ENCODE measurements around the gene CSRP1.
"Not testable (repeated sequence)": the region's sequence is repeated elsewhere in the genome, so short reads cannot be mapped to it uniquely, and the experiment has no call there.

Gene CSRP1

GRCh38 chr1:201506557-201507359, at the start of gene CSRP1:
Gene CSRP1, minus strand, starts transcription at chr1:201507123. Its CDS starts 10,820 bp downstream, at chr1:201496303.
- DNase-seq (ENCODE audit: low read depth): peak; percentile 71

GRCh38 chr1:201555593-201555945, 48.6 kb upstream of the CSRP1 start:
- no peak for DNase-seq (ENCODE audit: low read depth)

- no peak for DNase-seq (ENCODE audit: low read depth)
These were observed 48.1 kb upstream of the CSRP1 start for GRCh38 chr1:201554789-201555592.

GRCh38 chr1:201554190-201554600, 47.3 kb upstream of the CSRP1 start:
- DNase-seq (ENCODE audit: low read depth): no peak

- DNase-seq (ENCODE audit: low read depth): no peak
These were observed 46.7 kb upstream of the CSRP1 start for GRCh38 chr1:201553496-201554189.

GRCh38 chr1:201552941-201553351, 46.0 kb upstream of the CSRP1 start:
- no peak for DNase-seq (ENCODE audit: low read depth)

GRCh38 chr1:201551877-201552731, 45.2 kb upstream of the CSRP1 start:
- no peak for DNase-seq (ENCODE audit: low read depth)

GRCh38 chr1:201551096-201551495, 44.2 kb upstream of the CSRP1 start:
- DNase-seq (ENCODE audit: low read depth): no peak

- DNase-seq (ENCODE audit: low read depth): not testable (repeated sequence)
These were observed 42.6 kb upstream of the CSRP1 start for GRCh38 chr1:201549522-201549921.

GRCh38 chr1:201545851-201546492, 39.0 kb upstream of the CSRP1 start:
- no peak for DNase-seq (ENCODE audit: low read depth)

GRCh38 chr1:201544710-201545109, 37.8 kb upstream of the CSRP1 start:
- no peak for DNase-seq (ENCODE audit: low read depth)

GRCh38 chr1:201543871-201544642, 37.1 kb upstream of the CSRP1 start:
- DNase-seq (ENCODE audit: low read depth): no peak

GRCh38 chr1:201542309-201543035, 35.5 kb upstream of the CSRP1 start:
- DNase-seq (ENCODE audit: low read depth): no peak

- DNase-seq (ENCODE audit: low read depth): no peak
These were observed 34.2 kb upstream of the CSRP1 start for GRCh38 chr1:201540846-201541735.

GRCh38 chr1:201539561-201540431, 32.9 kb upstream of the CSRP1 start:
- DNase-seq (ENCODE audit: low read depth): no peak

- DNase-seq (ENCODE audit: low read depth): no peak
These were observed 32.0 kb upstream of the CSRP1 start, which contains the start of gene NAV1 for GRCh38 chr1:201538612-201539551. Gene NAV1, plus strand, starts transcription at chr1:201539127. Its CDS starts 83,758 bp downstream, at chr1:201622885.

Measured in stimulated activated CD8-positive, alpha-beta memory T cell treated with anti-CD3 and anti-CD28 coated beads, Interleukin-12 subunit alpha, Interleukin-12 subunit beta, amount 100 ng/mL, for 4 hours (primary cell).